Activated B cell treated with CpG ODN at 0.5 μM for 24 hours (primary cell): ENCODE data around the gene HYCC2. TPM values are rescaled to one million over a fixed set of nuclear protein-coding genes. Genes with fewer than 3 reads are reported as not detected.

ENCODE experiments used
- ATAC-seq: fragments of 200-7000 bp; cut with Tn5 transposase; one replicate; pipeline ENCODE4 v1.10.0; 2021; ENCODE audit warnings: low read depth, mild to moderate bottlenecking, moderate library complexity
- CTCF ChIA-PET: fragments of 350-600 bp; sonication (Branson Sonifier 250); formaldehyde crosslinking; loops from one replicate; lab custom pipeline; 2021; ENCODE audit warnings: antibody characterized with exemption; lab: Charles Lee
- POLR2A ChIA-PET: fragments of 350-600 bp; sonication (Branson Sonifier 250); formaldehyde crosslinking; loops from one replicate; lab custom pipeline; 2021; ENCODE audit warnings: antibody characterized with exemption; lab: Charles Lee
- DNase-seq: peaks from one replicate; pipeline ENCODE4 v3.0.0; 2022
- H3K27ac Mint-ChIP-seq: one replicate; pipeline ENCODE4 v1.8.0; 2020; ENCODE audit warnings: mixed read lengths
- H3K27me3 Mint-ChIP-seq: one replicate; pipeline ENCODE4 v1.8.0; 2021; ENCODE audit warnings: mixed read lengths
- H3K36me3 Mint-ChIP-seq: one replicate; pipeline ENCODE4 v1.8.0; 2021; ENCODE audit warnings: low read depth, mixed read lengths
- H3K4me1 Mint-ChIP-seq: one replicate; pipeline ENCODE4 v1.8.0; 2021; ENCODE audit warnings: mixed read lengths
- H3K4me3 Mint-ChIP-seq: one replicate; pipeline ENCODE4 v1.8.0; 2020; ENCODE audit warnings: mild to moderate bottlenecking, mixed read lengths
- H3K9me3 Mint-ChIP-seq: one replicate; pipeline ENCODE4 v1.8.0; 2020; ENCODE audit warnings: mixed read lengths
- intact Hi-C: fragments of 100-400 bp; cut with micrococcal nuclease; formaldehyde crosslinking; loops from one replicate; pipeline ENCODE4 v1.15.1; 2024
- total RNA-seq: library from RNA; stranded (reverse); gene quantifications from 2 replicates; pipeline ENCODE4 v1.2.3, GENCODE V29; 2022
- TF ChIP-seq, protein P1 (sequence below): fragments of 200-600 bp; IDR thresholded peaks from one replicate; pipeline ENCODE4 v1.8.0; 2022; ENCODE audit warnings: antibody characterized with exemption, mild to moderate bottlenecking

Gene HYCC2
- total RNA-seq, 1 donor from 2014 or later, result 39.6 TPM

DNA sequence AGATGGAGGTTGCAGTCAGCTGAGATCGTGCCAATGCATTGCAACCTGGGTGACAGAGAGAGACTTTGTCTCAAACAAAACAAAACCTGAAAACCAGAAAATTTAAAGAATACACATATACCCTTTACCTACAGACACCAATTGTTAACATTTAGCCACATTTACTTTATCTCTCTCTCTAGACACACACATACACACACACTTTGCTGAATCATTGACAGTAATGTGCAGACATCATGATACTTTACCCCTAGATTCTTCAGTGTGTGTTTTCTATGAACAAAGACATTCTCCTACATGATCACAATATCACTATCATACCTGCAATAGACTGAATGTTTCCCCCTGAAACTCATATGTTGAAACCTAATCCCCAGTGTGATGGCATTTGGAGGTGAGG is 34.3 kb upstream of the HYCC2 start:
- Mint-ChIP-seq H3K36me3 (peaks cover 6% of the 10 kb centered on the region), H3K27me3 (no peaks in the 10 kb centered on the region), H3K4me3 (no peak overlapping the region), H3K4me1 (peaks cover 6% of the 10 kb centered on the region), H3K9me3 (no peaks in the 10 kb centered on the region), H3K27ac (no peak overlapping the region)
- CTCF ChIA-PET, result no interaction called here
- TF ChIP-seq, protein P1, sequence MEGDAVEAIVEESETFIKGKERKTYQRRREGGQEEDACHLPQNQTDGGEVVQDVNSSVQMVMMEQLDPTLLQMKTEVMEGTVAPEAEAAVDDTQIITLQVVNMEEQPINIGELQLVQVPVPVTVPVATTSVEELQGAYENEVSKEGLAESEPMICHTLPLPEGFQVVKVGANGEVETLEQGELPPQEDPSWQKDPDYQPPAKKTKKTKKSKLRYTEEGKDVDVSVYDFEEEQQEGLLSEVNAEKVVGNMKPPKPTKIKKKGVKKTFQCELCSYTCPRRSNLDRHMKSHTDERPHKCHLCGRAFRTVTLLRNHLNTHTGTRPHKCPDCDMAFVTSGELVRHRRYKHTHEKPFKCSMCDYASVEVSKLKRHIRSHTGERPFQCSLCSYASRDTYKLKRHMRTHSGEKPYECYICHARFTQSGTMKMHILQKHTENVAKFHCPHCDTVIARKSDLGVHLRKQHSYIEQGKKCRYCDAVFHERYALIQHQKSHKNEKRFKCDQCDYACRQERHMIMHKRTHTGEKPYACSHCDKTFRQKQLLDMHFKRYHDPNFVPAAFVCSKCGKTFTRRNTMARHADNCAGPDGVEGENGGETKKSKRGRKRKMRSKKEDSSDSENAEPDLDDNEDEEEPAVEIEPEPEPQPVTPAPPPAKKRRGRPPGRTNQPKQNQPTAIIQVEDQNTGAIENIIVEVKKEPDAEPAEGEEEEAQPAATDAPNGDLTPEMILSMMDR, result no peak
- intact Hi-C loops, result no loop called here
- POLR2A ChIA-PET, result interaction anchor here (2.8 kb wide), 1 partner anchor 11 kb away, joined by 13 read pairs; the partner anchor contains the start of gene CFLAR
- ATAC-seq, result no peak
- DNase-seq, result no peak

DNA sequence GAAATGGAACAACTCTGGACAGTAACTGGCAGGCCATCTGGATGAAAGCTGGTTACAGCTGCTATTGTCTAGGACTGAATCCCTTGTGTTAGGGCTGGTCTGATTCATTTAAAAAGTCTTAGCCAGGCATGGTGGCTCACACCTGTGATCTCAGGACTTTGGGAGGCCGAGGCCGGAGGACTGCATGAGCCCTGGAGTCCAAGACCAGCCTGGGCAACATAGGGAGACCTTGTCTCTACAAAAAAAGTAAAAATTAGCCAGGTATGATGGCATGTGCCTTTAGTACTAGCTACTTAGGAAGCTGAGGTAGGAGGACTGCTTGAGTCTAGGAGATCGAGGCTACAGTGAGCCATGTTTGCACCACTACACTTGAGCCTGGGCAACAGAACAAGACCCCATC is 29.0 kb upstream of the HYCC2 start:
- CTCF ChIA-PET, result no interaction called here
- Mint-ChIP-seq H3K4me3 (no peak overlapping the region), H3K4me1 (peaks cover 6% of the 10 kb centered on the region), H3K27me3 (no peaks in the 10 kb centered on the region), H3K27ac (no peak overlapping the region), H3K36me3 (peaks cover 1% of the 10 kb centered on the region), H3K9me3 (no peaks in the 10 kb centered on the region)
- TF ChIP-seq, protein P1, result no peak
- POLR2A ChIA-PET, result no interaction called here
- intact Hi-C loops, result no loop called here
- ATAC-seq (no peak), DNase-seq (no peak)

DNA sequence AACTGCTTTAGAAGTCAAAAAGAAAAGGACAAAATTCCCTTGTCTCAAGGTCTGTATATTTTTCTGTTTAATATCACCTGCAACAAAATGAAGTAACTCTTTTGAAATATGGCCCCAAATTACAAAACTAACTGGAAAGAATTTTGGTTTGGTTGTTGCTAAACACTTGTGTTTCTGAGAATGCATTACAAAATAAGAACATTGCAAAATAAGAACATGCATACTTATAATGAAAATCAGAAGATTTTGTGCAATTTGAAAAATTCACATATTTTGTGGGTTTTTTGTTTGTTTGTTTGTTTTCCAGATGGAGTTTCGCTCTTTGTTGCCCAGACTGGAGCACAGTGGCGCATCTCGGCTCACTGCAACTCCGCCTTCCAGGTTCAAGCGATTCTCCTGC is 22.1 kb upstream of the HYCC2 start:
- POLR2A ChIA-PET, result interaction anchor here (0.6 kb wide), 1 partner anchor 22 kb away, joined by 5 read pairs; no protein-coding TSS in a partner anchor
- Mint-ChIP-seq H3K4me1 (peaks cover 2% of the 10 kb centered on the region), H3K9me3 (no peaks in the 10 kb centered on the region), H3K27me3 (no peaks in the 10 kb centered on the region), H3K27ac (no peak overlapping the region), H3K36me3 (peaks cover 7% of the 10 kb centered on the region), H3K4me3 (no peak overlapping the region)
- ATAC-seq, result no peak
- TF ChIP-seq, protein P1, result no peak
- intact Hi-C loops, result no loop called here
- no peak for DNase-seq
- CTCF ChIA-PET, result no interaction called here

DNA sequence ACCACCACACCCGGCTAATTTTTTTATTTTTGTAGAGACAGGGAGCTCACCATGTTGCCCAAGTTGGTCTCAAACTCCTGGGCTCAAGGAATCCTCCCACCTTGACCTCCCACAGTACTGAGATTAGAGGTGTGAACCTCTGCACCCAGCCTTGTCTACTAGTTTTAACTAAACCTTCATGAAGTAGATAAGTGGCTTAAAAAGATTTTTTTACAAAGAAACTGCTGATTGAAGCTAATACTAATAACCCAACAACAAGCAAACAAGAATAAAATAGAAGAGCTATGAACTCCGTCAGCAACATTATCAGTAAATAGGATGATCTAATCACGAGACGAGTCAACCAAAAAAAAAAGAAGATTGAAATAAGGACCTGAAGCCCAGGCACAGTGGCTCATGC is 19.1 kb upstream of the HYCC2 start:
- H3K27ac Mint-ChIP-seq, result no peak overlapping the region
- TF ChIP-seq, protein P1, result no peak
- peaks cover 2% of the 10 kb centered on the region for H3K4me1 Mint-ChIP-seq
- DNase-seq, result no peak
- no peak for ATAC-seq
- H3K27me3 Mint-ChIP-seq, result no peaks in the 10 kb centered on the region
- H3K9me3 Mint-ChIP-seq, result no peaks in the 10 kb centered on the region
- ChIA-PET POLR2A (interaction anchor here (0.6 kb wide), 1 partner anchor 27 kb away, joined by 4 read pairs; no protein-coding TSS in a partner anchor), CTCF (interaction anchor here (1.0 kb wide), 1 partner anchor 185 kb away, joined by 3 read pairs; no protein-coding TSS in a partner anchor)
- intact Hi-C loops, result no loop called here
- peaks cover 29% of the 10 kb centered on the region for H3K36me3 Mint-ChIP-seq
- H3K4me3 Mint-ChIP-seq, result no peak overlapping the region

DNA sequence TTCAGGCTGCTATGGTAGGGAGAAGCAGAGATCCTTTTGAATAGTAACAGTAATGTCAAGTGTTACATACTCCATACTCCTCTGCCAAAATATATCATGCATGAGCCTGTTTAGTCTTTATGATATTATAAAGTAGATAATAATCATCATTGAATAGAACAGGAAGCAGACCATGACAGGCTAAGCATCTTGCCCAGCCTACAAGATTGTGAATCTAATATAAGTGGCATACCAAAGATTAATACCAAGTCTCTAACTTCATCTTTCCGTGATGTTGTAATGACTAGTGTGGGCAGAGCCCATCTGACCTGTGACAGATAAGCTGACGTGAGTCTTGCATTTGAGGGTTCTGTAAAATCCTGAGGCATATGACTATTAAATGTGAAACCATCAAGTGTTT is 13.4 kb upstream of the HYCC2 start:
- no peaks in the 10 kb centered on the region for H3K27me3 Mint-ChIP-seq
- H3K4me3 Mint-ChIP-seq, result no peak overlapping the region
- no peak overlapping the region for H3K27ac Mint-ChIP-seq
- H3K9me3 Mint-ChIP-seq, result no peaks in the 10 kb centered on the region
- intact Hi-C loops, result no loop called here
- DNase-seq (no peak), ATAC-seq (no peak)
- ChIA-PET POLR2A (interaction anchor here (0.8 kb wide), 1 partner anchor 31 kb away, joined by 3 read pairs; the partner anchor contains the start of gene CFLAR), CTCF (no interaction called here)
- no peaks in the 10 kb centered on the region for H3K4me1 Mint-ChIP-seq
- peaks cover 51% of the 10 kb centered on the region for H3K36me3 Mint-ChIP-seq
- TF ChIP-seq, protein P1, result no peak
